Activated naive CD8-positive, alpha-beta T cell treated with anti-CD3 and anti-CD28 coated beads, Interleukin-2, amount 50 U/mL, for 16 hours (primary cell): ENCODE data around the gene FKBP9.
"Not testable (repeated sequence)": the region's sequence is repeated elsewhere in the genome, so short reads cannot be mapped to it uniquely, and the experiment has no call there.

Experiments
- DNase-seq: peaks from one replicate; pipeline ENCODE4 v3.0.0-alpha.2; 2020; ENCODE audit warnings: low read depth, low spot score

Gene FKBP9

GRCh38 chr7:32948202-32948601 is 9.0 kb upstream of the FKBP9 start:
- DNase-seq = no peak

DNA sequence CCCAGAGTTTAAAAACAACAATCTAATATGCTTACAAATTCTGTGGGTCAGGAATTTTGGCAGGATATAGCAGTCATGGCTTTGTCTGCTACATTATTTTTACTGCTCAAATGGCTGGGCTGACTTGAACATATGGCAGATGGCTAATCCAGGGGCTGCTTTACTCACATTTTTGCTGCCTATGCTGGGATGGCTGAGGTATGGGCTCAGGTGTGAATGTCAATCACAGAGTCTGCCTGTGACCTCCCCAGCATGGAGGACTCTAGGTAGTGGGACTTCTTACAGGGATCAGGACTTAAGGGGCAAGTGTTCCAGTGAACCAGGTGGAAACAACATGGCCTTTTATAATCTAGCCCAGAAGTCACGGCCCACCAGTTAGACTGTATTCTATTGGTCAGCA is 4.4 kb upstream of the FKBP9 start:
- no peak for DNase-seq

GRCh38 chr7:32958046-32959025 is 1.1 kb downstream of the FKBP9 start:
- DNase-seq = no peak

DNA sequence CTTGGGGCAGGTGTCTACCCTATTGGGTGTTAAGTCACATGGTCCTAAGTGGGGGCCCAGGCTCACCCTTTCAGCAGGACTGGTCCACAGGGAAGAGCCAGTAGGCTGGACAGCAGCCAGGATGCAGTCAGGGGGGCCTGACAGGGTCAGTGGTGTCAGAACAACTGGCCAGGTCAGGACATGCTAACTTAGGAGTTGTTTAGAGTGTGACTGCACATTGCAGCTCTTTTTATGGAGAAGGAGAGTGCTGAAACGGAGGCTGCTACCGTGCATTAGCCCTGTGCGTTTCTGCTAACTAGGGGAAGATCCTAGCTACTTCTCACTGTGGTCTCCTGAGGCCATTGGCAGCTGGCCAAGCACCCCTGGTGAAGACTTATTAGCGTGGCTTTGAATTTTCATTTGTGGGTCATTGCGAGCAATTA is 6.7 kb downstream of the FKBP9 start:
- DNase-seq = not testable (repeated sequence)

GRCh38 chr7:32964461-32965159 is 7.4 kb downstream of the FKBP9 start:
- not testable (repeated sequence) for DNase-seq

GRCh38 chr7:32966489-32967267 is 9.4 kb downstream of the FKBP9 start:
- not testable (repeated sequence) for DNase-seq

DNA sequence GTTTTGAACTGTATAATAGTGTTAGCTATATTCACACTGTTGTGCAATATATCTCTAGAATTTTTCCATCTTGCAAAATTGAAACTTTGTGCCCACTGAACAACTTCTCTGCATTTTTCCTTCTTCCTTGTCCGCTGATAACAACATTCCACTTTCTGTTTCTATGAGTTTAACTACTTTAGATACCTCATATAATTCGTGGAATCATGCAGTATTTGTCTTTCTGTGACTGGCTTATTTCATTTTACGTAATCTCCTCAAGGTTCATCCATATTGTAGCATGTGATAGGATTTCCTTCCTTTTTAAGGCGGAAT is 10.0 kb downstream of the FKBP9 start:
- not testable (repeated sequence) for DNase-seq

- DNase-seq = not testable (repeated sequence)
Observed at GRCh38 chr7:32971967-32972366, 14.7 kb downstream of the FKBP9 start.

GRCh38 chr7:32977159-32977558 is 19.9 kb downstream of the FKBP9 start:
- DNase-seq = not testable (repeated sequence)

DNA sequence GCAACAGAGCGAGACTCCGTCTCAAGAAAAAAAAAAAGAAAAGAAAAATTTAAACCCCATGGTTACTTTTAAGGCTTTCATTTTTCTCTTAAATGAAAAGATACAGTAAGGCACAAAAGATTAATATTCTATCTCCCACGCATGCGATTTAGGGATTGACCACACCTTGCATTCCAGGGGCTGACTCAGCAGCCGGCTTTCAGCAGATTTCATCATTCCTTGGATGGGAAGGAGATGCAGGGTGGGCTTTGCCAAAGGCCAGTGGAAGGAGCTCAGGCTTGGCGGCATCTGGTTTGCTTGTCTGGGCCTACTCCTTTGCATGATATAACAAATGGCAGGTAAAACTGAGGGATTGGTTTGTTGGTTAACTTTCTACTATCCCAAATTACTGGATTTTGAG is 22.0 kb downstream of the FKBP9 start:
- not testable (repeated sequence) for DNase-seq

DNA sequence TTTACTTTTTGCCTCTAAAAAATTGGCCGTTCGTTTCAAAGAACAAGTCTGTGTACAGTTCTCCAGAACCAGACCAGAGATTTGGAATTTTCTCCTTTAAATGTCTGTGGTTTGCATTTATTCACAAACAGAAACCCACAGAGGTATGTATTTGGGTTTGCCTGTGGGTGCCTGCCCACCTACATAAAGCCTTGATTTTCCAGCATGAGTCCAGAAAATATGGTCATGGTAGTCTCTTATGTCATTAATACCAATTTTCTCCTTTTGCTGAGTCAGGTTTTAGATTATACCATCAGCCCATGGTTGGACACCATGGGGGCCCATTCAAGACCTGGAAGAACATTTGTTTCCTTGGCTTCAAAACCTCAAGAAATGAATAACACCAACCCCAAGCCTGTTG is 22.7 kb downstream of the FKBP9 start:
- DNase-seq = not testable (repeated sequence)

- not testable (repeated sequence) for DNase-seq
Observed at GRCh38 chr7:32988148-32988547, 30.9 kb downstream of the FKBP9 start.

- not testable (repeated sequence) for DNase-seq
Observed at GRCh38 chr7:32991068-32991585, 33.9 kb downstream of the FKBP9 start.

- not testable (repeated sequence) for DNase-seq
Observed at GRCh38 chr7:32991975-32992700, 34.9 kb downstream of the FKBP9 start.

- not testable (repeated sequence) for DNase-seq
Observed at GRCh38 chr7:32992750-32993149, 35.5 kb downstream of the FKBP9 start.

DNA sequence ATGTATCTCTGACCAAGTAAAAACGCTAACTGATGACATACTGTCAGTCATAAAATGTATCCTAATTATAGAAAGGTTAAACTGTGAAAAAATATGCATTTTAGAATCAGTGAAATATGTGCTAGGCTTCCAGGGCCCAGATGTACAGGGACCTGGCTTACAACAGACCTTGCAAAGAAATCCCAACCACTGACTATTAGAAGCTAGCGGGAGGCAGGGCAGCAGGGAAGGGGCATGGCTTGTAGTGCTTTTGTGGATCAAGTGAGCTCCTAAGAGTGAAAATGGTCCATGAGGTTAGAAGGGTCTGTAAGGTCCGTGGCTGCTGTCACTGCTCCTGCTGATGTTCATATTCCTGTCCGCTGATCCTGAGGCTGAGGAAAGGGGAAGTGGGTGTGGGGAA is 40.7 kb downstream of the FKBP9 start:
- DNase-seq = not testable (repeated sequence)

GRCh38 chr7:32998361-32999171 is 41.3 kb downstream of the FKBP9 start:
- DNase-seq = not testable (repeated sequence)

GRCh38 chr7:32999380-32999779 is 42.1 kb downstream of the FKBP9 start:
- not testable (repeated sequence) for DNase-seq

- DNase-seq = not testable (repeated sequence)
Observed at GRCh38 chr7:33003111-33003510, 45.9 kb downstream of the FKBP9 start.

DNA sequence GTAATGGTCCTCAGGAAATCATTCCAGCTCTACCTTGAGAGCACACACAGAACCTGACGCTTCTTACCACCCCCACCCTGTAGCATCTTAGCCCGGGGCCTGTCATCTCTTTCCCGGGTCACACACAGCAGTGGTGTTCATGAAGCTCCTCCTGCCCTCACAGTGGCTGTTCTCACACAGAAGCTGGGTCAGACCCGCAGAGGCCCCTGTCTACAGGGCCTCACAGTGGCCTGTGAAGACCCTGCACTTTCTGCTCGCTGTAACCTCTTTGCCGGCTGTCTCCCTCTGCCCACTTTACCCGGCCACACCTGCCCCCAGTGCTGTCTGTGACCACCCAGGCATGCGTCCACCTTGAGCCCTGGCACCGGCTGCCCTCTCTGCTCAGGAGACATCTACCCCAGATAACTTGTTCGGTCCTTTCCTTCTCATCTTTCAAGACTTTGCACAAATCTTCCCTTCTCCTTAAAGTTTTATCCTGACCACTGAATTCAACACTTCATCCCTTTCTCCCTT is 46.9 kb downstream of the FKBP9 start:
- not testable (repeated sequence) for DNase-seq
